Right lobe of liver (tissue), 4 donors: Measurements from ENCODE around the gene SLC22A4.

Experiments used
- CTCF ChIP-seq, 4 donors: fragments of 200-600 bp in 3 of 4; fragments of 450-650 bp in 1 of 4; IDR thresholded peaks; one replicate each; pipeline versions ENCODE4 v1.5.1 to v1.8.0; 2016 to 2022; ENCODE audit warnings: antibody characterized with exemption in 4 of 4, mild to moderate bottlenecking in 2 of 4
- POLR2A ChIP-seq: fragments of 450-650 bp; IDR thresholded peaks from one replicate; pipeline ENCODE4 v1.6.1; 2017; ENCODE audit warnings: antibody characterized with exemption, mild to moderate bottlenecking
- donor health status: DM: no; HTN: no; CAD: no.
- donor health status: DM: no; HTN: no; CAD: no.
- donor health status: DM: no; HTN: yes; CAD: no.

GRCh38 chr5:132383984-132384383 is 89.8 kb downstream of the SLC22A4 start:
- TF ChIP-seq CTCF (IDR thresholded peaks at IDR 0.05) (no peak), POLR2A (no peak)
